HEK293 (cell line): Measurements from ENCODE around the gene PAX4.

ENCODE experiments used
- CTCF ChIA-PET: fragments of 350-600 bp; formaldehyde crosslinking; extraction: SDS; loops from one replicate; lab custom pipeline; 2021; ENCODE audit warnings: antibody characterized with exemption; lab: Yijun Ruan, JAX
- POLR2A ChIA-PET: fragments of 300-600 bp; formaldehyde crosslinking; extraction: SDS; loops from one replicate; lab custom pipeline; 2020; ENCODE audit warnings: antibody characterized with exemption, inconsistent platforms; lab: Yijun Ruan, JAX
- H3K27ac ChIP-seq: fragments of 200-500 bp; sonication (Bioruptor generic); 2 replicates; pipeline ENCODE4 v1.5.1; 2014; ENCODE audit warnings: low read depth, low read length, control low read depth, inconsistent platforms; ENCODE audit errors: extremely low read depth
- H3K36me3 ChIP-seq, 2 experiments: fragments of 200-500 bp in 1 of 2; sonication (Bioruptor generic) in 1 of 2; 1 replicate in 1 of 2; 2 replicates in 1 of 2; pipeline ENCODE4 v1.5.1; 2014 to 2017; ENCODE audit warnings: inconsistent platforms in 2 of 2, low read length in 2 of 2; ENCODE audit not compliant: control insufficient read depth in 2 of 2, insufficient read depth in 1 of 2
- H3K4me1 ChIP-seq: fragments of 200-500 bp; sonication (Bioruptor generic); 2 replicates; pipeline ENCODE4 v1.5.1; 2014; ENCODE audit warnings: mild to moderate bottlenecking, low read length, inconsistent platforms; ENCODE audit not compliant: control insufficient read depth, insufficient read depth
- H3K4me3 ChIP-seq: 2 replicates; pipeline ENCODE4 v1.5.1; 2011; ENCODE audit warnings: low read depth, mild to moderate bottlenecking, control low read depth, low read length, moderate library complexity
- H3K9me3 ChIP-seq: fragments of 200-500 bp; sonication (Bioruptor generic); 2 replicates; pipeline ENCODE4 v1.5.1; 2014; ENCODE audit warnings: low read depth, low read length, inconsistent platforms; ENCODE audit not compliant: control insufficient read depth, insufficient read depth
- GLIS2 ChIP-seq: fragments of 450-650 bp; formaldehyde crosslinking; IDR thresholded peaks from 2 replicates; pipeline ENCODE4 v1.5.1; 2016; ENCODE audit warnings: missing biosample characterization, missing genetic modification characterization
- SP7 ChIP-seq: fragments of 450-650 bp; formaldehyde crosslinking; IDR thresholded peaks from 2 replicates; pipeline ENCODE4 v1.5.1; 2016; ENCODE audit warnings: missing biosample characterization, missing genetic modification characterization
- TSHZ1 ChIP-seq: fragments of 450-650 bp; formaldehyde crosslinking; IDR thresholded peaks from 2 replicates; pipeline ENCODE4 v1.5.1; 2016; ENCODE audit warnings: missing biosample characterization, missing genetic modification characterization, borderline replicate concordance
- ZBTB48 ChIP-seq: fragments of 450-650 bp; formaldehyde crosslinking; IDR thresholded peaks from 2 replicates; pipeline ENCODE4 v1.5.1; 2016; ENCODE audit warnings: missing biosample characterization, missing genetic modification characterization
- ZBTB8A ChIP-seq: fragments of 450-650 bp; formaldehyde crosslinking; IDR thresholded peaks from 2 replicates; pipeline ENCODE4 v1.5.1; 2016; ENCODE audit warnings: missing biosample characterization, missing genetic modification characterization
- ZNF121 ChIP-seq: fragments of 450-650 bp; formaldehyde crosslinking; IDR thresholded peaks from 2 replicates; pipeline ENCODE4 v1.5.1; 2016; ENCODE audit warnings: missing biosample characterization, missing genetic modification characterization
- ZNF221 ChIP-seq: fragments of 450-650 bp; formaldehyde crosslinking; IDR thresholded peaks from 2 replicates; pipeline ENCODE4 v1.5.1; 2017; ENCODE audit warnings: missing biosample characterization, missing genetic modification characterization, borderline replicate concordance
- ZNF266 ChIP-seq: fragments of 450-650 bp; formaldehyde crosslinking; IDR thresholded peaks from 2 replicates; pipeline ENCODE4 v1.5.1; 2016; ENCODE audit warnings: missing biosample characterization, missing genetic modification characterization, low read depth
- ZNF280C ChIP-seq: fragments of 450-650 bp; formaldehyde crosslinking; IDR thresholded peaks from 2 replicates; pipeline ENCODE4 v1.5.1; 2016; ENCODE audit warnings: missing biosample characterization, missing genetic modification characterization
- ZNF366 ChIP-seq: fragments of 450-650 bp; formaldehyde crosslinking; conservative IDR thresholded peaks from 2 replicates; pipeline ENCODE4 v1.5.1; 2016; ENCODE audit warnings: missing biosample characterization, missing genetic modification characterization
- ZNF664 ChIP-seq: fragments of 450-650 bp; formaldehyde crosslinking; IDR thresholded peaks from 2 replicates; pipeline ENCODE4 v1.5.1; 2016; ENCODE audit warnings: missing biosample characterization, missing genetic modification characterization
- ZNF792 ChIP-seq: fragments of 450-650 bp; formaldehyde crosslinking; IDR thresholded peaks from 2 replicates; pipeline ENCODE4 v1.5.1; 2016; ENCODE audit warnings: missing biosample characterization, missing genetic modification characterization
- TF ChIP-seq, protein P1 (sequence below): fragments of 450-650 bp; formaldehyde crosslinking; IDR thresholded peaks from 2 replicates; pipeline ENCODE4 v1.5.1; 2017; ENCODE audit warnings: missing biosample characterization, missing genetic modification characterization
- TF ChIP-seq, protein P2 (sequence below): fragments of 450-650 bp; formaldehyde crosslinking; IDR thresholded peaks from 2 replicates; pipeline ENCODE4 v1.5.1; 2016; ENCODE audit warnings: missing biosample characterization, missing genetic modification characterization
- TF ChIP-seq, protein P3 (sequence below): fragments of 450-650 bp; formaldehyde crosslinking; IDR thresholded peaks from 2 replicates; pipeline ENCODE4 v1.5.0; 2017; ENCODE audit warnings: missing biosample characterization, missing genetic modification characterization, borderline replicate concordance
- TF ChIP-seq, protein P4 (sequence below): fragments of 450-650 bp; formaldehyde crosslinking; IDR thresholded peaks from 2 replicates; pipeline ENCODE4 v1.5.1; 2017; ENCODE audit warnings: missing biosample characterization, missing genetic modification characterization

PAX4 gene

GRCh38 chr7:127594490-127594889 is 23.5 kb downstream of the PAX4 start:
- Histone ChIP-seq H3K9me3 (no peaks in the 10 kb centered on the region), H3K4me1 (no peaks in the 10 kb centered on the region), H3K27ac (no peak overlapping the region), H3K4me3 (no peak overlapping the region), H3K36me3 (peaks cover 7 to 24% of the 10 kb centered on the region in 2 experiments; a peak in 2 of 3 replicates)
- POLR2A ChIA-PET, result no interaction called here
- CTCF ChIA-PET, result no interaction called here
- TF ChIP-seq ZBTB8A (tag by site-specific recombination) (no peak), ZNF792 (tag by site-specific recombination) (no peak), ZNF266 (tag by site-specific recombination) (no peak), ZNF664 (no peak), SP7 (no peak), ZNF280C (no peak), ZBTB48 (tag by site-specific recombination) (no peak), TSHZ1 (tag by site-specific recombination) (no peak), ZNF221 (no peak)
- TF ChIP-seq, protein P1, sequence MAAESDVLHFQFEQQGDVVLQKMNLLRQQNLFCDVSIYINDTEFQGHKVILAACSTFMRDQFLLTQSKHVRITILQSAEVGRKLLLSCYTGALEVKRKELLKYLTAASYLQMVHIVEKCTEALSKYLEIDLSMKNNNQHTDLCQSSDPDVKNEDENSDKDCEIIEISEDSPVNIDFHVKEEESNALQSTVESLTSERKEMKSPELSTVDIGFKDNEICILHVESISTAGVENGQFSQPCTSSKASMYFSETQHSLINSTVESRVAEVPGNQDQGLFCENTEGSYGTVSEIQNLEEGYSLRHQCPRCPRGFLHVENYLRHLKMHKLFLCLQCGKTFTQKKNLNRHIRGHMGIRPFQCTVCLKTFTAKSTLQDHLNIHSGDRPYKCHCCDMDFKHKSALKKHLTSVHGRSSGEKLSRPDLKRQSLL (tag by site-specific recombination), result no peak
- TF ChIP-seq, protein P2, sequence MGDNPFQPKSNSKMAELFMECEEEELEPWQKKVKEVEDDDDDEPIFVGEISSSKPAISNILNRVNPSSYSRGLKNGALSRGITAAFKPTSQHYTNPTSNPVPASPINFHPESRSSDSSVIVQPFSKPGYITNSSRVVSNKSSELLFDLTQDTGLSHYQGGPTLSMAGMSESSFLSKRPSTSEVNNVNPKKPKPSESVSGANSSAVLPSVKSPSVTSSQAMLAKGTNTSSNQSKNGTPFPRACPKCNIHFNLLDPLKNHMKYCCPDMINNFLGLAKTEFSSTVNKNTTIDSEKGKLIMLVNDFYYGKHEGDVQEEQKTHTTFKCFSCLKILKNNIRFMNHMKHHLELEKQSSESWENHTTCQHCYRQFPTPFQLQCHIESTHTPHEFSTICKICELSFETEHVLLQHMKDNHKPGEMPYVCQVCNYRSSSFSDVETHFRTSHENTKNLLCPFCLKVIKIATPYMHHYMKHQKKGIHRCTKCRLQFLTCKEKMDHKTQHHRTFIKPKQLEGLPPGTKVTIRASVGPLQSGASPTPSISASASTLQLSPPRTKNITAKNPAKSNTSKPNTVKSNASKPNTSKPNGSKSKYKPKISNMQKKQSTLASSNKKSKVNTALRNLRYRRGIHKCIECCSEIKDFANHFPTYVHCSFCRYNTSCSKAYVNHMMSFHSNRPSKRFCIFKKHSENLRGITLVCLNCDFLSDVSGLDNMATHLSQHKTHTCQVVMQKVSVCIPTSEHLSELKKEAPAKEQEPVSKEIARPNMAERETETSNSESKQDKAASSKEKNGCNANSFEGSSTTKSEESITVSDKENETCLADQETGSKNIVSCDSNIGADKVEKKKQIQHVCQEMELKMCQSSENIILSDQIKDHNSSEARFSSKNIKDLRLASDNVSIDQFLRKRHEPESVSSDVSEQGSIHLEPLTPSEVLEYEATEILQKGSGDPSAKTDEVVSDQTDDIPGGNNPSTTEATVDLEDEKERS, result no peak
- TF ChIP-seq, protein P3, sequence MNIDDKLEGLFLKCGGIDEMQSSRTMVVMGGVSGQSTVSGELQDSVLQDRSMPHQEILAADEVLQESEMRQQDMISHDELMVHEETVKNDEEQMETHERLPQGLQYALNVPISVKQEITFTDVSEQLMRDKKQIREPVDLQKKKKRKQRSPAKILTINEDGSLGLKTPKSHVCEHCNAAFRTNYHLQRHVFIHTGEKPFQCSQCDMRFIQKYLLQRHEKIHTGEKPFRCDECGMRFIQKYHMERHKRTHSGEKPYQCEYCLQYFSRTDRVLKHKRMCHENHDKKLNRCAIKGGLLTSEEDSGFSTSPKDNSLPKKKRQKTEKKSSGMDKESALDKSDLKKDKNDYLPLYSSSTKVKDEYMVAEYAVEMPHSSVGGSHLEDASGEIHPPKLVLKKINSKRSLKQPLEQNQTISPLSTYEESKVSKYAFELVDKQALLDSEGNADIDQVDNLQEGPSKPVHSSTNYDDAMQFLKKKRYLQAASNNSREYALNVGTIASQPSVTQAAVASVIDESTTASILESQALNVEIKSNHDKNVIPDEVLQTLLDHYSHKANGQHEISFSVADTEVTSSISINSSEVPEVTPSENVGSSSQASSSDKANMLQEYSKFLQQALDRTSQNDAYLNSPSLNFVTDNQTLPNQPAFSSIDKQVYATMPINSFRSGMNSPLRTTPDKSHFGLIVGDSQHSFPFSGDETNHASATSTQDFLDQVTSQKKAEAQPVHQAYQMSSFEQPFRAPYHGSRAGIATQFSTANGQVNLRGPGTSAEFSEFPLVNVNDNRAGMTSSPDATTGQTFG (tag by site-specific recombination), result no peak

GRCh38 chr7:127592550-127592949 is 25.4 kb downstream of the PAX4 start:
- TF ChIP-seq, protein P4, sequence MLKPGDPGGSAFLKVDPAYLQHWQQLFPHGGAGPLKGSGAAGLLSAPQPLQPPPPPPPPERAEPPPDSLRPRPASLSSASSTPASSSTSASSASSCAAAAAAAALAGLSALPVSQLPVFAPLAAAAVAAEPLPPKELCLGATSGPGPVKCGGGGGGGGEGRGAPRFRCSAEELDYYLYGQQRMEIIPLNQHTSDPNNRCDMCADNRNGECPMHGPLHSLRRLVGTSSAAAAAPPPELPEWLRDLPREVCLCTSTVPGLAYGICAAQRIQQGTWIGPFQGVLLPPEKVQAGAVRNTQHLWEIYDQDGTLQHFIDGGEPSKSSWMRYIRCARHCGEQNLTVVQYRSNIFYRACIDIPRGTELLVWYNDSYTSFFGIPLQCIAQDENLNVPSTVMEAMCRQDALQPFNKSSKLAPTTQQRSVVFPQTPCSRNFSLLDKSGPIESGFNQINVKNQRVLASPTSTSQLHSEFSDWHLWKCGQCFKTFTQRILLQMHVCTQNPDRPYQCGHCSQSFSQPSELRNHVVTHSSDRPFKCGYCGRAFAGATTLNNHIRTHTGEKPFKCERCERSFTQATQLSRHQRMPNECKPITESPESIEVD (tag by site-specific recombination), result no peak
- TF ChIP-seq ZNF366 (tag by site-specific recombination) (no peak), GLIS2 (tag by site-specific recombination) (no peak), ZNF121 (tag by site-specific recombination) (peak; percentile 81; the same call in 1 of the 2 replicates)
- TF ChIP-seq, all 188 proteins: peak for 1
- POLR2A ChIA-PET, result no interaction called here
- no peak overlapping the region for H3K4me3 ChIP-seq
- CTCF ChIA-PET, result interaction anchor here (1.0 kb wide), 1 partner anchor 116 kb away, joined by 3 read pairs; no protein-coding TSS in a partner anchor
- no peak overlapping the region for H3K27ac ChIP-seq
- H3K4me1 ChIP-seq, result no peaks in the 10 kb centered on the region
- peaks cover 7 to 25% of the 10 kb centered on the region in 2 experiments; a peak in 2 of 3 replicates for H3K36me3 ChIP-seq
- H3K9me3 ChIP-seq, result no peaks in the 10 kb centered on the region
